AG09309 (cell line): ENCODE results near the gene ZNF385A.

Experiments
- DNase-seq: peaks from one replicate; pipeline ENCODE4 v3.0.0-alpha.2; 2010; ENCODE audit warnings: low read depth
- H3K4me3 ChIP-seq: 2 replicates; pipeline ENCODE4 v1.5.1; 2011; ENCODE audit warnings: mild to moderate bottlenecking, low read depth, low read length, moderate library complexity; ENCODE audit not compliant: control insufficient read depth
- TF ChIP-seq, protein P1 (sequence below): IDR thresholded peaks from 2 replicates; pipeline ENCODE4 v1.5.1; 2011; ENCODE audit warnings: mild to moderate bottlenecking, low read depth, low read length, inconsistent platforms; ENCODE audit not compliant: insufficient read depth, control insufficient read depth; ENCODE audit errors: missing control alignments

ZNF385A gene

GRCh38 chr12:54401119-54401518 is 16.6 kb upstream of the ZNF385A start:
- no peak overlapping the region for H3K4me3 ChIP-seq
- TF ChIP-seq, protein P1, sequence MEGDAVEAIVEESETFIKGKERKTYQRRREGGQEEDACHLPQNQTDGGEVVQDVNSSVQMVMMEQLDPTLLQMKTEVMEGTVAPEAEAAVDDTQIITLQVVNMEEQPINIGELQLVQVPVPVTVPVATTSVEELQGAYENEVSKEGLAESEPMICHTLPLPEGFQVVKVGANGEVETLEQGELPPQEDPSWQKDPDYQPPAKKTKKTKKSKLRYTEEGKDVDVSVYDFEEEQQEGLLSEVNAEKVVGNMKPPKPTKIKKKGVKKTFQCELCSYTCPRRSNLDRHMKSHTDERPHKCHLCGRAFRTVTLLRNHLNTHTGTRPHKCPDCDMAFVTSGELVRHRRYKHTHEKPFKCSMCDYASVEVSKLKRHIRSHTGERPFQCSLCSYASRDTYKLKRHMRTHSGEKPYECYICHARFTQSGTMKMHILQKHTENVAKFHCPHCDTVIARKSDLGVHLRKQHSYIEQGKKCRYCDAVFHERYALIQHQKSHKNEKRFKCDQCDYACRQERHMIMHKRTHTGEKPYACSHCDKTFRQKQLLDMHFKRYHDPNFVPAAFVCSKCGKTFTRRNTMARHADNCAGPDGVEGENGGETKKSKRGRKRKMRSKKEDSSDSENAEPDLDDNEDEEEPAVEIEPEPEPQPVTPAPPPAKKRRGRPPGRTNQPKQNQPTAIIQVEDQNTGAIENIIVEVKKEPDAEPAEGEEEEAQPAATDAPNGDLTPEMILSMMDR: no peak
- DNase-seq: no peak

DNA sequence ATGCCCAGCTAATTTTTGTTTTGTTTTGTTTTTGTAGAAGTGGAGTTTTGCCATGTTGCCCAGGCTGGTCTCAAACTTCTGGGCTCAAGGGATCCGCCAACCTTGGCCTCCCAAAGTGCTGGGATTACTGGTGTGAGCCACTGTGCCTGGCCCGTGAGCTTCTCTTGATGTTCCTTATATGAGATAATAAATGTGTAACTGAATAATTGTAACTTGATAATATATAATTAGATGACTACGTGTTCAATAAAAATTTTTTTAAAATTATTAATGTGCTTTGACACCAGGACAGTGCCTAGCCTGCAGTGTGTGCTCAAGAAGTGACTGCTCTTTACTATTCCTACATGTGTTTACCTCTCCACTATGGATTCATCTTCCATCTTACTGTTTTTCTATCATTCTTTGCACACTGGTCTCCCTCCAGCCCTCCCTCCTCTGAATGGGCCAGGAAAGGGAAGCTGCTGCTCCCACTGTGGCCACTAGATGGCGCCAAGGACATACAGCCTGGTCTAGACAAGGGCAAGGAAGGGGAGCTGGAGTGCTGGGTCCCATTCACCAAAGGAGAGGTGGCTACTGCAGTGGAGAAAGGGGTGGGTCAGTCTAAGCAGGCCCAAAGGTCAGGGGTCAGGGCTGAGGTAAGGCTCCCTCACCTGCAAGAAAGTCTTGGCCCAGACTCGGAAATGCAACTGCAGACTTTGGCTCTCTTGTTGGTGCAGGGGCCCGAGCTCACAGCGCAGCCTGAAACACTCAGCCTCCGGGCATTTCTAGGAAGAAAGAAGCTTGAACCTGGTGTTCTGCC is 14.7 kb upstream of the ZNF385A start:
- peak; percentile 46 for DNase-seq
- TF ChIP-seq, protein P1: peak; percentile 100
- no peak overlapping the region for H3K4me3 ChIP-seq

DNA sequence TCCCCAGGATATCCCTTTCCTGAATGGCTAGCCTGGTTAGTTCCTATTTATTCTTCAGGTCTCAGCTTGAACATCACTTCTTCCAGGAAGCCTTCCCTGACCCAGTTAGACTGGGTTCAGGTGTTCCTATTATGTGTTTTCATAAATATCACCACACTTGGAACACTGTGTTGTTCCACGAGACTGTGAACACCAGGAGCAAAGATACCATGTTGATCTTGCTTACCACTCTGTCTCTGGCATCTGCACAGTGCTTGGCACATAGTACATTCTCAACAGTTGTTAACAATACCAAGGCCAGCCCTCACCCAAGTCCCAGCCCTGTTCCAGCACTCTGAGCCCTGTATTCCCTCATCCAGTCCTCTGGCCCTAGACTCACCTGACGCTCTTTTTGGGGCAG is 13.7 kb upstream of the ZNF385A start:
- no peak overlapping the region for H3K4me3 ChIP-seq
- DNase-seq: no peak
- TF ChIP-seq, protein P1: no peak

GRCh38 chr12:54397157-54397556 is 12.6 kb upstream of the ZNF385A start:
- TF ChIP-seq, protein P1: no peak
- DNase-seq: no peak

GRCh38 chr12:54395545-54395944 is 11.0 kb upstream of the ZNF385A start:
- DNase-seq: no peak
- H3K4me3 ChIP-seq: no peak overlapping the region
- TF ChIP-seq, protein P1: no peak

More at GRCh38 chr12:54397157-54397556, 12.6 kb upstream of the ZNF385A start:
- H3K4me3 ChIP-seq: no peak overlapping the region

DNA sequence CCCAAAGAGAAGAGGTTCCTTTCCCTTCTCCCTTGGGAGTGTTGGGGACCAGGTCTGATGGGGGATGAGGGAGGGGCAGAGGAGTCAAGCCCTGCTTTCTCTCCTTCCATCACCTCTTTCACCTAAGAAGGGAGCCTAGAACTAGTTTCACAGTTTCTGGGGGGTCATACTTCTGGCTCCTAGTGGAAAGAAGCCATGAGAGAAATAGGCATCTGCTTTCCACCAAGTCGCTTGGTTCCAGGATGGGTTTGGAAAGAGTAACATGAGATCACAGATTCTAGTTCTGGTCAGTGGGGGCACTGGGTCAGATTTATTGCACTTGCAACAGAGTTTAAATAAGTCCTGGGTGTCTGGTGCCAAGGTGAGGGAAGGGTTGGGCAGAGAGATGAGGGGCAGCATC is 10.5 kb upstream of the ZNF385A start:
- TF ChIP-seq, protein P1: no peak
- DNase-seq: no peak

More for the DNA sequence above, 10.5 kb upstream of the ZNF385A start:
- H3K4me3 ChIP-seq: no peak overlapping the region
